ENCODE data around the gene CABLES2.

CABLES2 gene

GRCh38 chr20:62367633-62368391 lies 39.3 kb downstream of the CABLES2 start:
- no peak for DNase-seq (ENCODE audit: low read depth)

GRCh38 chr20:62367136-62367632 lies 39.9 kb downstream of the CABLES2 start, which contains the start of gene LAMA5:
Gene LAMA5, minus strand, starts transcription at chr20:62367312. Its CDS starts 67 bp downstream, at chr20:62367245.
- no peak for TF ChIP-seq CTCF (IDR thresholded peaks at IDR 0.05; ENCODE audit: low read depth, low read length, missing control alignments)
- DNase-seq (ENCODE audit: low read depth), result no peak
- peak within 1 kb of the TSS; percentile 55 for H3K4me3 ChIP-seq (ENCODE audit: low read depth, low read length)
- in situ Hi-C loops (cut with HindIII; ENCODE audit: low sequenced_read_pairs), result no loop called here

More at GRCh38 chr20:62367633-62368391, 39.3 kb downstream of the CABLES2 start:
- no peak for TF ChIP-seq CTCF (IDR thresholded peaks at IDR 0.05; ENCODE audit: low read depth, low read length, missing control alignments)
- H3K4me3 ChIP-seq (ENCODE audit: low read depth, low read length), result no peak overlapping the region
- in situ Hi-C loops (cut with HindIII; ENCODE audit: low sequenced_read_pairs), result no loop called here

- in situ Hi-C loops (cut with HindIII; ENCODE audit: low sequenced_read_pairs), result no loop called here
- TF ChIP-seq CTCF (IDR thresholded peaks at IDR 0.05; ENCODE audit: low read depth, low read length, missing control alignments), result no peak
- peak overlapping the region; percentile 55 for H3K4me3 ChIP-seq (ENCODE audit: low read depth, low read length)
- no peak for DNase-seq (ENCODE audit: low read depth)
Measured at GRCh38 chr20:62366370-62367135, 40.5 kb downstream of the CABLES2 start.

GRCh38 chr20:62365814-62366369 lies 41.2 kb downstream of the CABLES2 start:
- H3K4me3 ChIP-seq (ENCODE audit: low read depth, low read length), result peak overlapping the region; percentile 55
- DNase-seq (ENCODE audit: low read depth), result no peak
- TF ChIP-seq CTCF (IDR thresholded peaks at IDR 0.05; ENCODE audit: low read depth, low read length, missing control alignments), result no peak
- in situ Hi-C loops (cut with HindIII; ENCODE audit: low sequenced_read_pairs), result no loop called here

GRCh38 chr20:62364911-62365736 lies 42.0 kb downstream of the CABLES2 start:
- in situ Hi-C loops (cut with HindIII; ENCODE audit: low sequenced_read_pairs), result no loop called here
- TF ChIP-seq CTCF (IDR thresholded peaks at IDR 0.05; ENCODE audit: low read depth, low read length, missing control alignments), result no peak
- no peak for DNase-seq (ENCODE audit: low read depth)
- no peak overlapping the region for H3K4me3 ChIP-seq (ENCODE audit: low read depth, low read length)

Data from astrocyte of the cerebellum (primary cell).